HL-60 (cell line): ENCODE measurements around the gene CHST11.

Experiments used
- DNase-seq, 2 experiments: peaks; one replicate each; pipeline ENCODE4 v3.0.0-alpha.2; 2010 to 2020; ENCODE audit warnings: low read depth in 1 of 2, low spot score in 1 of 2
- H3K27ac ChIP-seq: fragments of 250-450 bp; sonication (Bioruptor Pico); replicated peaks from 2 replicates; pipeline ENCODE4 v1.5.1; 2020; ENCODE audit warnings: mild to moderate bottlenecking, moderate library complexity
- H3K27me3 ChIP-seq: fragments of 250-450 bp; sonication (Bioruptor Pico); 2 replicates; pipeline ENCODE4 v1.5.1; 2021; ENCODE audit warnings: mild to moderate bottlenecking, moderate library complexity; ENCODE audit not compliant: insufficient read depth, poor library complexity, severe bottlenecking
- H3K4me3 ChIP-seq: replicated peaks from 2 replicates; pipeline ENCODE4 v1.5.1; 2011; ENCODE audit warnings: mild to moderate bottlenecking, control low read depth, low read length; ENCODE audit not compliant: insufficient read depth
- GABPA ChIP-seq: IDR thresholded peaks from 2 replicates; pipeline ENCODE4 v1.6.1; 2012; ENCODE audit warnings: low read depth
- POLR2AphosphoS5 ChIP-seq: IDR thresholded peaks from 2 replicates; pipeline ENCODE4 v1.6.1; 2012; ENCODE audit warnings: low read depth
- SPI1 ChIP-seq: IDR thresholded peaks from 2 replicates; pipeline ENCODE4 v1.6.1; 2012; ENCODE audit warnings: low read depth, mild to moderate bottlenecking, borderline replicate concordance
- TF ChIP-seq, protein P1 (sequence below): IDR thresholded peaks from 2 replicates; pipeline ENCODE4 v1.6.1; 2012; ENCODE audit warnings: low read depth; ENCODE audit not compliant: insufficient replicate concordance
- TF ChIP-seq, protein P2 (sequence below): IDR thresholded peaks from one replicate; pipeline ENCODE4 v1.5.1; 2011; ENCODE audit warnings: low read length, control low read depth, inconsistent platforms; ENCODE audit not compliant: insufficient read depth

The CHST11 gene

DNA sequence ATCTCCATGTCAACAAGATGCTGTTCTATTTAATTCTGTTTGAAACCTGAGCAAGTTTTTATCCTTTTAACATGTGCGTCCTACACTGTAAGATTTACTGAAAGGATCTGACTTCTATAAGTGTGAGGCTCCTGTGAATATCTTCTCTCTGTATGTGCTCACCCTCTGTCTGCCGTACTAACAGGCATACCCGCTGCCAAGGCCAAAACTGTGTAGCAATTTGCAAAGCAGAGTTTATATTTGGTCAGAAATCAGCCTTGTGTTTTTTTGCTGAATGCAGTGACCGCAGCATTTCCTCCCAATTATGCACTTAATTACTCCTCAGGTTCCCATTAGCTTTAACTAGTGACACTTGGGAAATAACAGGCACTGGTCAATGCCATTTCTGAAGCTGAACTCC, 12.3 kb downstream of the CHST11 start:
- no peaks in the 10 kb centered on the region for H3K27me3 ChIP-seq
- no peak overlapping the region for H3K4me3 ChIP-seq
- TF ChIP-seq, protein P1, sequence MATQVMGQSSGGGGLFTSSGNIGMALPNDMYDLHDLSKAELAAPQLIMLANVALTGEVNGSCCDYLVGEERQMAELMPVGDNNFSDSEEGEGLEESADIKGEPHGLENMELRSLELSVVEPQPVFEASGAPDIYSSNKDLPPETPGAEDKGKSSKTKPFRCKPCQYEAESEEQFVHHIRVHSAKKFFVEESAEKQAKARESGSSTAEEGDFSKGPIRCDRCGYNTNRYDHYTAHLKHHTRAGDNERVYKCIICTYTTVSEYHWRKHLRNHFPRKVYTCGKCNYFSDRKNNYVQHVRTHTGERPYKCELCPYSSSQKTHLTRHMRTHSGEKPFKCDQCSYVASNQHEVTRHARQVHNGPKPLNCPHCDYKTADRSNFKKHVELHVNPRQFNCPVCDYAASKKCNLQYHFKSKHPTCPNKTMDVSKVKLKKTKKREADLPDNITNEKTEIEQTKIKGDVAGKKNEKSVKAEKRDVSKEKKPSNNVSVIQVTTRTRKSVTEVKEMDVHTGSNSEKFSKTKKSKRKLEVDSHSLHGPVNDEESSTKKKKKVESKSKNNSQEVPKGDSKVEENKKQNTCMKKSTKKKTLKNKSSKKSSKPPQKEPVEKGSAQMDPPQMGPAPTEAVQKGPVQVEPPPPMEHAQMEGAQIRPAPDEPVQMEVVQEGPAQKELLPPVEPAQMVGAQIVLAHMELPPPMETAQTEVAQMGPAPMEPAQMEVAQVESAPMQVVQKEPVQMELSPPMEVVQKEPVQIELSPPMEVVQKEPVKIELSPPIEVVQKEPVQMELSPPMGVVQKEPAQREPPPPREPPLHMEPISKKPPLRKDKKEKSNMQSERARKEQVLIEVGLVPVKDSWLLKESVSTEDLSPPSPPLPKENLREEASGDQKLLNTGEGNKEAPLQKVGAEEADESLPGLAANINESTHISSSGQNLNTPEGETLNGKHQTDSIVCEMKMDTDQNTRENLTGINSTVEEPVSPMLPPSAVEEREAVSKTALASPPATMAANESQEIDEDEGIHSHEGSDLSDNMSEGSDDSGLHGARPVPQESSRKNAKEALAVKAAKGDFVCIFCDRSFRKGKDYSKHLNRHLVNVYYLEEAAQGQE, result no peak
- no peak for TF ChIP-seq GABPA
- TF ChIP-seq, protein P2, sequence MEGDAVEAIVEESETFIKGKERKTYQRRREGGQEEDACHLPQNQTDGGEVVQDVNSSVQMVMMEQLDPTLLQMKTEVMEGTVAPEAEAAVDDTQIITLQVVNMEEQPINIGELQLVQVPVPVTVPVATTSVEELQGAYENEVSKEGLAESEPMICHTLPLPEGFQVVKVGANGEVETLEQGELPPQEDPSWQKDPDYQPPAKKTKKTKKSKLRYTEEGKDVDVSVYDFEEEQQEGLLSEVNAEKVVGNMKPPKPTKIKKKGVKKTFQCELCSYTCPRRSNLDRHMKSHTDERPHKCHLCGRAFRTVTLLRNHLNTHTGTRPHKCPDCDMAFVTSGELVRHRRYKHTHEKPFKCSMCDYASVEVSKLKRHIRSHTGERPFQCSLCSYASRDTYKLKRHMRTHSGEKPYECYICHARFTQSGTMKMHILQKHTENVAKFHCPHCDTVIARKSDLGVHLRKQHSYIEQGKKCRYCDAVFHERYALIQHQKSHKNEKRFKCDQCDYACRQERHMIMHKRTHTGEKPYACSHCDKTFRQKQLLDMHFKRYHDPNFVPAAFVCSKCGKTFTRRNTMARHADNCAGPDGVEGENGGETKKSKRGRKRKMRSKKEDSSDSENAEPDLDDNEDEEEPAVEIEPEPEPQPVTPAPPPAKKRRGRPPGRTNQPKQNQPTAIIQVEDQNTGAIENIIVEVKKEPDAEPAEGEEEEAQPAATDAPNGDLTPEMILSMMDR, result no peak
- no peak for TF ChIP-seq SPI1
- TF ChIP-seq POLR2AphosphoS5, result no peak
- DNase-seq, result no peak
- H3K27ac ChIP-seq, result peak overlapping the region; percentile 55

DNA sequence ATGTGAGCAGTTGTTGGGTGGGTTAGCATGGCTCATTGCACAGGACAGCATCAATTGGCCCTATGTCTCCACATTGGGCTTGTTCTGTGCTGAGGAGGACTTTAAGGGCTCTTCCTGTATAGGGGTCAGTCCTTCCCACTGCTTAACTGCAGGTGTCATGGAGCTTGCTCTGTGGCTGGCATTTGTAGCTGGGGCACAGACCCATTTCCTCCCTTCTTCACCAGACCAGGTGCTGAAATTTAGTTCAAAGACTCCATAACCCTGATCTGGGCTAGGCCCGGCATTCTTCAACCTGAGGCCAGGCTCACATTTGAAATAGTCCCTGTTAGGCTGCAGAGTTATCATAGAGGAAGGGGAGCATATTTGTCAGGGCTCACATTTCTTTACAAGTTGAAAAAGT, 12.8 kb downstream of the CHST11 start:
- Histone ChIP-seq H3K27ac (peak overlapping the region; percentile 55; the same call in 1 of the 2 replicates), H3K4me3 (no peak overlapping the region), H3K27me3 (no peaks in the 10 kb centered on the region)
- DNase-seq, result no peak
- no peak for TF ChIP-seq GABPA
- no peak for TF ChIP-seq SPI1
- no peak for TF ChIP-seq POLR2AphosphoS5
- TF ChIP-seq, protein P1, result no peak

DNA sequence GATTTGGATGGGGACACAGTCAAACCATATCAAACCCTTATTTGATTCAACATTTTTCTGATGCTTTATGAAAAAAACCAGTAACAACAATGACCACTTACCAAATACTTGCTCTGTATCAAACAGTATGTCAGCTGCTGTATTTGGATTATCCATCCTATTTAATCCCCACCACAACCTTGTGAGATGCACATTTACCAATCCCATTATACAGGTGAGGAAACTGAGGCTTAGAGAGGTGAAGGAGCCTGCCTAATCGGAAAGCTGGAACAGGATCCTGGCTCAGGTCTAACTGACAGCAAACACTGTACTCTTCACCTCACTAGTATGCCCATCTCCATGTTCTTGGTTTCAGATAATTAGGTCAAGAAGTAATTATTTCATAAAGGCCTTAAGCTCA, 13.8 kb downstream of the CHST11 start:
- no peak overlapping the region for H3K27ac ChIP-seq
- no peaks in the 10 kb centered on the region for H3K27me3 ChIP-seq
- H3K4me3 ChIP-seq, result no peak overlapping the region
- TF ChIP-seq, protein P2, result no peak
- TF ChIP-seq, protein P1, result no peak
- TF ChIP-seq SPI1 (no peak), GABPA (no peak), POLR2AphosphoS5 (no peak)
- no peak for DNase-seq
